ENCODE measurements around the gene IKZF4. TPM values are rescaled to one million over a fixed set of nuclear protein-coding genes. Genes with fewer than 3 reads are reported as not detected.
"Not testable (repeated sequence)": the region's sequence is repeated elsewhere in the genome, so short reads cannot be mapped to it uniquely, and the experiment has no call there.

IKZF4 gene
- polyA plus RNA-seq, 3 donors = 15.8 to 23.6 (median 20.1) TPM

GRCh38 chr12:55996715-55997534 is 23.9 kb upstream of the IKZF4 start, which contains the start of gene SUOX:
Gene SUOX (plus strand): TSS chr12:55997276. CDS start chr12:56002222, 4,946 bp downstream.
- peak; percentile 98 for DNase-seq

- DNase-seq = no peak
Measured at GRCh38 chr12:55997535-55997859, 23.3 kb upstream of the IKZF4 start.

- DNase-seq = not testable (repeated sequence)
Measured at GRCh38 chr12:55999522-55999921, 21.3 kb upstream of the IKZF4 start.

- DNase-seq = not testable (repeated sequence)
Measured at GRCh38 chr12:55999999-56000540, 20.8 kb upstream of the IKZF4 start.

- no peak for DNase-seq
Measured at GRCh38 chr12:56001487-56002100, 19.2 kb upstream of the IKZF4 start.

GRCh38 chr12:56003376-56003775 is 17.5 kb upstream of the IKZF4 start:
- DNase-seq = not testable (repeated sequence)

- no peak for DNase-seq
Measured at GRCh38 chr12:56004211-56004610, 16.6 kb upstream of the IKZF4 start.

GRCh38 chr12:56007564-56008559 is 13.0 kb upstream of the IKZF4 start:
- peak; percentile 68 for DNase-seq

- DNase-seq = no peak
Measured at GRCh38 chr12:56010111-56010570, 10.7 kb upstream of the IKZF4 start.

- DNase-seq = no peak
Measured at GRCh38 chr12:56011509-56012090, 9.2 kb upstream of the IKZF4 start.

- no peak for DNase-seq
Measured at GRCh38 chr12:56013482-56013881, 7.4 kb upstream of the IKZF4 start.

GRCh38 chr12:56014205-56014604 is 6.6 kb upstream of the IKZF4 start:
- DNase-seq = peak; percentile 65

GRCh38 chr12:56017181-56017580 is 3.7 kb upstream of the IKZF4 start:
- no peak for DNase-seq

GRCh38 chr12:56018356-56018755 is 2.5 kb upstream of the IKZF4 start:
- DNase-seq = no peak

GRCh38 chr12:56021889-56022497 is 1.1 kb downstream of the IKZF4 start:
- no peak for DNase-seq

- DNase-seq = no peak
Measured at GRCh38 chr12:56028511-56029165, 7.8 kb downstream of the IKZF4 start.

GRCh38 chr12:56029166-56029519 is 8.3 kb downstream of the IKZF4 start:
- no peak for DNase-seq

- peak; percentile 68 for DNase-seq
Measured at GRCh38 chr12:56029666-56030293, 8.9 kb downstream of the IKZF4 start.

GRCh38 chr12:56031987-56032386 is 11.1 kb downstream of the IKZF4 start:
- no peak for DNase-seq

All from renal pelvis (tissue), 4 donors.